Hepatocyte (in vitro differentiated cells): ENCODE results near the gene ZNF892. TPM values are rescaled to one million over a fixed set of nuclear protein-coding genes. Genes with fewer than 3 reads are reported as not detected.

Source experiments
- DNase-seq: peaks from one replicate; pipeline ENCODE4 v3.0.0-alpha.2; 2016; ENCODE audit warnings: low spot score
- H2AFZ ChIP-seq: fragments of 200-600 bp; sonication (generic); 2 replicates; pipeline ENCODE4 v1.6.0; 2016; ENCODE audit warnings: antibody characterized with exemption, mild to moderate bottlenecking
- H3K27ac ChIP-seq: fragments of 200-600 bp; sonication (generic); 2 replicates; pipeline ENCODE4 v1.5.1; 2016; ENCODE audit warnings: mild to moderate bottlenecking
- H3K27me3 ChIP-seq: fragments of 200-600 bp; sonication (generic); 2 replicates; pipeline ENCODE4 v1.6.1; 2016
- H3K36me3 ChIP-seq: fragments of 200-600 bp; sonication (generic); replicated peaks from 2 replicates; pipeline ENCODE4 v1.5.1; 2016; ENCODE audit warnings: low read depth; ENCODE audit not compliant: insufficient read depth
- H3K4me1 ChIP-seq: fragments of 200-600 bp; sonication (generic); 2 replicates; pipeline ENCODE4 v1.5.1; 2016; ENCODE audit warnings: mild to moderate bottlenecking, moderate library complexity; ENCODE audit not compliant: insufficient read depth
- H3K4me2 ChIP-seq: fragments of 200-600 bp; sonication (generic); 2 replicates; pipeline ENCODE4 v1.6.0; 2016
- H3K4me3 ChIP-seq: fragments of 200-600 bp; sonication (generic); 2 replicates; pipeline ENCODE4 v1.5.1; 2016; ENCODE audit warnings: mild to moderate bottlenecking
- H3K79me2 ChIP-seq: fragments of 200-600 bp; sonication (generic); 2 replicates; pipeline ENCODE4 v1.6.0; 2017; ENCODE audit warnings: mild to moderate bottlenecking
- H3K9me2 ChIP-seq: fragments of 200-600 bp; sonication (generic); replicated peaks from 2 replicates; pipeline ENCODE4 v1.6.0; 2017; ENCODE audit warnings: mild to moderate bottlenecking; ENCODE audit not compliant: insufficient read depth
- H3K9me3 ChIP-seq: fragments of 200-600 bp; sonication (generic); 2 replicates; pipeline ENCODE4 v1.5.1; 2016; ENCODE audit warnings: low read depth, mild to moderate bottlenecking
- H4K20me1 ChIP-seq: fragments of 200-600 bp; sonication (generic); 2 replicates; pipeline ENCODE4 v1.6.0; 2016; ENCODE audit warnings: mild to moderate bottlenecking; ENCODE audit not compliant: insufficient read depth, poor library complexity, severe bottlenecking
- EZH2 ChIP-seq: fragments of 200-600 bp; sonication (generic); IDR thresholded peaks from 2 replicates; pipeline ENCODE4 v1.6.1; 2016; ENCODE audit warnings: antibody characterized with exemption, mild to moderate bottlenecking, borderline replicate concordance
- EZH2phosphoT487 ChIP-seq: fragments of 200-600 bp; sonication (generic); IDR thresholded peaks from one replicate; pipeline ENCODE4 v1.6.1; 2018; ENCODE audit warnings: antibody characterized with exemption, mild to moderate bottlenecking, low read depth, moderate library complexity; ENCODE audit not compliant: unreplicated experiment, severe bottlenecking
- WGBS: methylation state at CpG from one replicate; pipeline ENCODE4 v1.1.6; 2016; ENCODE audit warnings: low lambda C conversion rate; ENCODE audit errors: missing lambda C conversion rate; 5-methylcytosine and 5-hydroxymethylcytosine counted together
- polyA plus RNA-seq: library from polyadenylated mRNA; unstranded; fragments of >200 nt; fragmentation: Nextera tagmentation; extraction: Ambion mirVana; gene quantifications from 2 replicates; pipeline ENCODE4 v1.2.1, GENCODE V29; 2016
- total RNA-seq: library from RNA; depleted of rRNA; stranded (reverse); fragments of >200 nt; gene quantifications from 2 replicates; pipeline ENCODE4 v1.2.3, GENCODE V29; 2014
- TF ChIP-seq, protein P1 (sequence below): fragments of 200-600 bp; sonication (generic); IDR thresholded peaks from 2 replicates; pipeline ENCODE4 v1.5.1; 2016; ENCODE audit warnings: antibody characterized with exemption, mild to moderate bottlenecking; ENCODE audit not compliant: poor library complexity

ZNF892 gene
- total RNA-seq (3.1 and 3.7 TPM in 2 replicates), polyA plus RNA-seq (0.13 and 0.66 TPM in 2 replicates)

DNA sequence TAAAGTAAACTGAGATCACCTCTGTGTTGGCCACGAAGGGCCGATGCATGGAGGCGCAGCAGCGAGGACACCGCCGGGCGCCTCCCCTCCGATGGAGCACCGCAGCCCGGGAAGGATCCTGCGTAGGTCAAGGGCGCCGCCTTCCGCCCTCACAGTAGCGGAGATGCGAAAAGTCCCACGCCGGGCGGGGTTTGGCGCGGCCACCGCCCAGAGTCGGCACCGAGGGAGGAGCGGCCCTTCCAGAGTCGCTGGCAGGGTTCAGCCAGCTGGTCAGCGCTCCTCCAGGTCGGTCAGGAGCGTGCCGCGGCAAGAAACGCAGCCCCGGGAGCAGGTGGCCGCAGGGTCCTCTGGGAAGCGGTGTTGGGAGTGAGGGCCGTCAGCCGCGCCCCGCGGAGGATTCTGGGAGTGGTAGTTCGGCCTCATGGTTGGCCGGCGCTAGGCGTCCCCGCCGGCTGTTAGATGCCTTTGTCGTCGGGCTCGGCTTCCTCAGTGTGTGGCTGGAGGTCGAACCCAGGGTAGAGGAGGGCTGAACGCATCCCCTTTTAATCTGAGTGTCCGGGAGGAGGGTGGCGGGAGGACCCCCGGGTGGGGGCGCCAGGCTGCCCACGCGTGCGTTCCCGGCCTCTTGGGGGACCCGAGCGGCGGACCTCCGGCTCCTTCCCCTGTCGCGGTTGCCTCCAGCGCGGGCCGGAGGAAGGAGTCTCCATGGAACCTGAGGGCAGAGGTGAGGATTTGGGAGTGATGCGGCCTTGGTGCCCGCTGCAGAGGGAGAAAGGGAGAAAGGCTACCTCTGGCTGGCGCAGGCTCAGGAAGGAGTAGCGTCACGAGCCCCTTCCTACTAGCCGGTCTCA, at the start of gene ZNF892:
Gene ZNF892, plus strand, starts transcription at position 411 of the 851 bp plus-strand sequence. Its CDS starts 295 bp downstream, at position 706.
- Histone ChIP-seq H3K4me3 (peak within 1 kb of the TSS; percentile 64), H3K27me3 (no peaks in the 10 kb centered on the region), H3K36me3 (no peaks in the 10 kb centered on the region), H2AFZ (peak within 1 kb of the TSS; percentile 77), H3K79me2 (peaks cover 11% of the 10 kb centered on the region), H3K9me2 (no peaks in the 10 kb centered on the region), H3K27ac (peak within 1 kb of the TSS; percentile 38), H3K4me1 (peaks cover 10% of the 10 kb centered on the region), H3K4me2 (peak within 1 kb of the TSS; percentile 82), H4K20me1 (no peaks in the 10 kb centered on the region), H3K9me3 (peaks cover 4% of the 10 kb centered on the region)
- no peak for TF ChIP-seq EZH2
- TF ChIP-seq, protein P1, sequence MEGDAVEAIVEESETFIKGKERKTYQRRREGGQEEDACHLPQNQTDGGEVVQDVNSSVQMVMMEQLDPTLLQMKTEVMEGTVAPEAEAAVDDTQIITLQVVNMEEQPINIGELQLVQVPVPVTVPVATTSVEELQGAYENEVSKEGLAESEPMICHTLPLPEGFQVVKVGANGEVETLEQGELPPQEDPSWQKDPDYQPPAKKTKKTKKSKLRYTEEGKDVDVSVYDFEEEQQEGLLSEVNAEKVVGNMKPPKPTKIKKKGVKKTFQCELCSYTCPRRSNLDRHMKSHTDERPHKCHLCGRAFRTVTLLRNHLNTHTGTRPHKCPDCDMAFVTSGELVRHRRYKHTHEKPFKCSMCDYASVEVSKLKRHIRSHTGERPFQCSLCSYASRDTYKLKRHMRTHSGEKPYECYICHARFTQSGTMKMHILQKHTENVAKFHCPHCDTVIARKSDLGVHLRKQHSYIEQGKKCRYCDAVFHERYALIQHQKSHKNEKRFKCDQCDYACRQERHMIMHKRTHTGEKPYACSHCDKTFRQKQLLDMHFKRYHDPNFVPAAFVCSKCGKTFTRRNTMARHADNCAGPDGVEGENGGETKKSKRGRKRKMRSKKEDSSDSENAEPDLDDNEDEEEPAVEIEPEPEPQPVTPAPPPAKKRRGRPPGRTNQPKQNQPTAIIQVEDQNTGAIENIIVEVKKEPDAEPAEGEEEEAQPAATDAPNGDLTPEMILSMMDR: peak; percentile 54
- DNase-seq: peak; percentile 95
- WGBS: under 1% methylated on average over 60 of the region's 74 CpGs

DNA sequence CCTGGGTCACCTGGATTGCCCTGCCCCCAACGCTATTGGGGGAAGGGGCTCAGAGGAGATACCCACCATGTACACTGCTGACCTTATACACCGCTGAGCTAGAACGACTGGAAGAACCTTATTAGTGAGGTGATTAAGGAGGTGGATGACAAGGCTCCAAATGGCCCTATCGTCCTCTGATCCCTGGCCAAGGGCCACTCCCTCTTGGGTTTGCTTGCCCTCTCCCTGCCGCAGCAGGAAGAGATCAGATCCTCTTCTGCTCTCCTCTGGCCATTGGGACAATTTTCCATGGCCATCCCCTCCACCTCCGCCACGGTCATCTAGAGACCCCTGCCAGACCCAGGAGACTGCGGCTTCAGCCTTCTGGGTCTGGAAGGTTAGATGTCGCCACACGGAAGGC, 48.9 kb upstream of the ZNF892 start:
- Histone ChIP-seq H3K4me1 (peaks cover 5% of the 10 kb centered on the region), H3K9me3 (peaks cover 12% of the 10 kb centered on the region), H3K27ac (peak overlapping the region; percentile 74)

DNA sequence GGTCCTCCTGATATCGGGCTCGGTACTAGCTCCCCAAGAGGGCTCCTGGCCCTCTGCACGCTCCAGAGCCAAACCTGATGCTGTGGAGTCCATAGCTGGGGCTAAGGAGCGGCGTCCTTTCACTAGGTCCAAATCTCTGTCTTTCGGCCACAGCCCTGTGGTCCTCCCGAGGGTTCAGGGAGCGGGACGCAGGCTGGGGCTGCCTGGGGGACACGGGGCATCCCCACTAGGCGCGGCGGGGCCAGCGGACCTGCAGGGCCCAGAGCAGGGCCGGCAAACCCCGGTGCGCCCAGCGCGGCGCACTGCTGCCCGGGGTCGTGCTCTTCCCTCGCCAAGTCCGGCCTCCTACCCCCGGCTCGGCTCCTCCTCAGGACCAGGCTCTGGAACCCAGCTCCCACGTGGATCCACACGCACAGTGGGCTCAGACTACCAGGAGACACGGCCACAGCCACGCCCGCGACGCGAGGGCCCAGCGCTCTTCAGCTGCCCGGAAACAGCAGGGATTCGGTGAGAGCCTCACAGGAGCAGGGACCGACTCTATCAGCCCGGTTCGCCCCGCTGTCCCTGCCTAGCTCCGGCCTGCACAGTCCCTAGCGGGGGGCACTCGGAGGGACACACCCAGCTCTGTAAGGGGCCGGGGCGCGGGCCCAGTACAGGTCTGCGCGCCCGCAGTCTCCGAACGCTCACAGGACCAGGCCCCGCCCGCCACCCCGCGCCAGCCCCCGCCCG, 48.3 kb upstream of the ZNF892 start:
- 14% methylated on average over 16 of the region's 58 CpGs for WGBS
- Histone ChIP-seq H3K9me3 (peaks cover 6% of the 10 kb centered on the region), H3K36me3 (peaks cover 6% of the 10 kb centered on the region), H3K4me2 (peak overlapping the region; percentile 99), H3K27ac (peak overlapping the region; percentile 74), H3K4me3 (peak overlapping the region; percentile 55), H4K20me1 (no peaks in the 10 kb centered on the region), H3K79me2 (peaks cover 20% of the 10 kb centered on the region), H3K4me1 (peaks cover 6% of the 10 kb centered on the region), H3K27me3 (no peaks in the 10 kb centered on the region), H3K9me2 (no peaks in the 10 kb centered on the region), H2AFZ (peak overlapping the region; percentile 89)
- no peak for TF ChIP-seq EZH2
- TF ChIP-seq, protein P1: no peak
- TF ChIP-seq EZH2phosphoT487: no peak
- DNase-seq: peak; percentile 62

More for the DNA sequence above, 48.9 kb upstream of the ZNF892 start:
- Histone ChIP-seq H3K36me3 (peaks cover 6% of the 10 kb centered on the region), H2AFZ (peak overlapping the region; percentile 89), H3K4me2 (peak overlapping the region; percentile 99), H3K79me2 (peaks cover 14% of the 10 kb centered on the region), H3K27me3 (no peaks in the 10 kb centered on the region), H3K9me2 (no peaks in the 10 kb centered on the region), H3K4me3 (peak overlapping the region; percentile 55), H4K20me1 (no peaks in the 10 kb centered on the region)
- 73% methylated on average over 10 of the region's 10 CpGs for WGBS
- TF ChIP-seq, protein P1: no peak
- no peak for TF ChIP-seq EZH2phosphoT487
- TF ChIP-seq EZH2: no peak
- DNase-seq: no peak
